PFSK-1 (cell line): Measurements from ENCODE around the gene MEF2C.

Source experiments
- POLR2AphosphoS5 ChIP-seq: IDR thresholded peaks from 2 replicates; pipeline ENCODE4 v1.6.1; 2012; ENCODE audit warnings: low read depth, mild to moderate bottlenecking, control low read depth, low read length, moderate library complexity
- SIN3A ChIP-seq: IDR thresholded peaks from 2 replicates; pipeline ENCODE4 v1.6.1; 2012; ENCODE audit warnings: mild to moderate bottlenecking, low read length, moderate library complexity, borderline replicate concordance; ENCODE audit not compliant: insufficient read depth
- TF ChIP-seq, protein P1 (sequence below), 2 experiments: IDR thresholded peaks; 2 replicates each; pipeline versions ENCODE4 v1.6.1 to v1.8.0; 2011 to 2012; ENCODE audit warnings: low read depth in 2 of 2, low read length in 2 of 2, control low read depth in 1 of 2, inconsistent platforms in 1 of 2, mild to moderate bottlenecking in 1 of 2, moderate library complexity in 1 of 2; ENCODE audit not compliant: insufficient read depth in 1 of 2

DNA sequence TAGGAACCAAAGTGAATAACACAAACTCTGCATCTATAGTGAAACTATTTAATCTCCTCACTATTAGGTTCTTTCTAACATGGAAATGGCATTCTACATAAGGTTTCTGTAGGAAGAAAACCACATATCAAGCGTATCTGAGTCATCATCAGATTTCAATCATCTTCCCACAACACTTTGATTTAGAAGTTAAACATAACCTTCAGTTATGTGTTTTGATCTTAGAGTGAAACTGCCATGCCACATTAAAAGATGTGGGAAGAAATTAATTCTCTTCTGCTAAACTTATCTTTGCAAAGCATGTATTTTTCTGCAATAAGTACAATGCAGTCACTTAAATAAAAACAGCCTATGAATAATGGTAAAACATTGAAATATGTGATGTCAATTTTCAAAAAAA lies 55.0 kb downstream of the MEF2C start:
- no peak for TF ChIP-seq POLR2AphosphoS5
- no peak for TF ChIP-seq SIN3A
- TF ChIP-seq, protein P1, sequence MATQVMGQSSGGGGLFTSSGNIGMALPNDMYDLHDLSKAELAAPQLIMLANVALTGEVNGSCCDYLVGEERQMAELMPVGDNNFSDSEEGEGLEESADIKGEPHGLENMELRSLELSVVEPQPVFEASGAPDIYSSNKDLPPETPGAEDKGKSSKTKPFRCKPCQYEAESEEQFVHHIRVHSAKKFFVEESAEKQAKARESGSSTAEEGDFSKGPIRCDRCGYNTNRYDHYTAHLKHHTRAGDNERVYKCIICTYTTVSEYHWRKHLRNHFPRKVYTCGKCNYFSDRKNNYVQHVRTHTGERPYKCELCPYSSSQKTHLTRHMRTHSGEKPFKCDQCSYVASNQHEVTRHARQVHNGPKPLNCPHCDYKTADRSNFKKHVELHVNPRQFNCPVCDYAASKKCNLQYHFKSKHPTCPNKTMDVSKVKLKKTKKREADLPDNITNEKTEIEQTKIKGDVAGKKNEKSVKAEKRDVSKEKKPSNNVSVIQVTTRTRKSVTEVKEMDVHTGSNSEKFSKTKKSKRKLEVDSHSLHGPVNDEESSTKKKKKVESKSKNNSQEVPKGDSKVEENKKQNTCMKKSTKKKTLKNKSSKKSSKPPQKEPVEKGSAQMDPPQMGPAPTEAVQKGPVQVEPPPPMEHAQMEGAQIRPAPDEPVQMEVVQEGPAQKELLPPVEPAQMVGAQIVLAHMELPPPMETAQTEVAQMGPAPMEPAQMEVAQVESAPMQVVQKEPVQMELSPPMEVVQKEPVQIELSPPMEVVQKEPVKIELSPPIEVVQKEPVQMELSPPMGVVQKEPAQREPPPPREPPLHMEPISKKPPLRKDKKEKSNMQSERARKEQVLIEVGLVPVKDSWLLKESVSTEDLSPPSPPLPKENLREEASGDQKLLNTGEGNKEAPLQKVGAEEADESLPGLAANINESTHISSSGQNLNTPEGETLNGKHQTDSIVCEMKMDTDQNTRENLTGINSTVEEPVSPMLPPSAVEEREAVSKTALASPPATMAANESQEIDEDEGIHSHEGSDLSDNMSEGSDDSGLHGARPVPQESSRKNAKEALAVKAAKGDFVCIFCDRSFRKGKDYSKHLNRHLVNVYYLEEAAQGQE (IDR thresholded peaks at IDR 0.05; ENCODE audit: insufficient read depth in 1 of 2, low read depth in 2 of 2, low read length in 2 of 2): no peak
